ENCODE results near the gene PARP1. TPM values are rescaled to one million over a fixed set of nuclear protein-coding genes. Genes with fewer than 3 reads are reported as not detected.

PARP1 gene
- total RNA-seq, 1 donor from 2014 or later: 237 TPM

- Histone ChIP-seq H3K27me3 (no peaks in the 10 kb centered on the region), H3K36me3 (no peaks in the 10 kb centered on the region), H3K27ac (no peak overlapping the region), H3K79me2 (ENCODE audit: low read depth) (no peaks in the 10 kb centered on the region), H3F3A (ENCODE audit: low read depth) (no peaks in the 10 kb centered on the region), H2AFZ (replicated peaks) (no peak overlapping the region), H3K9me3 (ENCODE audit: low read depth) (no peaks in the 10 kb centered on the region), H4K20me1 (ENCODE audit: low read depth) (no peaks in the 10 kb centered on the region), H3K4me1 (no peaks in the 10 kb centered on the region), H3K4me3 (no peak overlapping the region), H3K9ac (no peak overlapping the region), H3K4me2 (no peak overlapping the region)
- no peak overlapping the region for H3K27ac Mint-ChIP-seq
- TF ChIP-seq EZH2phosphoT487 (IDR thresholded peaks at IDR 0.05): no peak
- no peak for TF ChIP-seq EZH2 (IDR thresholded peaks at IDR 0.05)
- no peak for TF ChIP-seq CTCF (IDR thresholded peaks at IDR 0.05)
- H3K36me3 Mint-ChIP-seq: no peaks in the 10 kb centered on the region
- no peak for DNase-seq (ENCODE audit: low spot score)
- H3K9me3 Mint-ChIP-seq: no peaks in the 10 kb centered on the region
- H3K4me3 Mint-ChIP-seq: no peak overlapping the region
- no peaks in the 10 kb centered on the region for H3K4me1 Mint-ChIP-seq
- H3K27me3 Mint-ChIP-seq (ENCODE audit: insufficient read depth, low read depth): peaks cover 9% of the 10 kb centered on the region
These were observed 87.0 kb downstream of the PARP1 start for GRCh38 chr1:226320930-226321329.

- no peaks in the 10 kb centered on the region for H3K4me1 ChIP-seq
- H3K9ac ChIP-seq: no peak overlapping the region
- peaks cover 7% of the 10 kb centered on the region for H3K27me3 Mint-ChIP-seq (ENCODE audit: insufficient read depth, low read depth)
- no peaks in the 10 kb centered on the region for H3K36me3 Mint-ChIP-seq
- DNase-seq (ENCODE audit: low spot score): no peak
- no peaks in the 10 kb centered on the region for H3F3A ChIP-seq (ENCODE audit: low read depth)
- H3K9me3 Mint-ChIP-seq: no peaks in the 10 kb centered on the region
- H3K4me3 ChIP-seq: no peak overlapping the region
- no peaks in the 10 kb centered on the region for H4K20me1 ChIP-seq (ENCODE audit: low read depth)
- TF ChIP-seq EZH2 (IDR thresholded peaks at IDR 0.05): no peak
- no peak for TF ChIP-seq EZH2phosphoT487 (IDR thresholded peaks at IDR 0.05)
- TF ChIP-seq CTCF (IDR thresholded peaks at IDR 0.05): no peak
- no peak overlapping the region for H3K4me3 Mint-ChIP-seq
- no peaks in the 10 kb centered on the region for H3K27me3 ChIP-seq
- H3K36me3 ChIP-seq: no peaks in the 10 kb centered on the region
- H2AFZ ChIP-seq (replicated peaks): no peak overlapping the region
- H3K4me2 ChIP-seq: no peak overlapping the region
- no peaks in the 10 kb centered on the region for H3K9me3 ChIP-seq (ENCODE audit: low read depth)
- H3K27ac Mint-ChIP-seq: no peak overlapping the region
- H3K27ac ChIP-seq: no peak overlapping the region
- H3K4me1 Mint-ChIP-seq: no peaks in the 10 kb centered on the region
- no peaks in the 10 kb centered on the region for H3K79me2 ChIP-seq (ENCODE audit: low read depth)
These were observed 89.4 kb downstream of the PARP1 start for GRCh38 chr1:226318471-226318870.

GRCh38 chr1:226314055-226314454, 93.8 kb downstream of the PARP1 start:
- Histone ChIP-seq H3K9ac (no peak overlapping the region), H3K4me2 (no peak overlapping the region), H3F3A (ENCODE audit: low read depth) (peaks cover 18% of the 10 kb centered on the region), H3K4me1 (peaks cover 12% of the 10 kb centered on the region), H4K20me1 (ENCODE audit: low read depth) (no peaks in the 10 kb centered on the region), H3K36me3 (no peaks in the 10 kb centered on the region), H3K4me3 (no peak overlapping the region), H3K79me2 (ENCODE audit: low read depth) (no peaks in the 10 kb centered on the region), H3K27ac (no peak overlapping the region), H3K9me3 (ENCODE audit: low read depth) (no peaks in the 10 kb centered on the region), H2AFZ (replicated peaks) (no peak overlapping the region), H3K27me3 (peaks cover 21% of the 10 kb centered on the region)
- H3K9me3 Mint-ChIP-seq: no peaks in the 10 kb centered on the region
- no peak overlapping the region for H3K27ac Mint-ChIP-seq
- no peak overlapping the region for H3K4me3 Mint-ChIP-seq
- TF ChIP-seq EZH2 (IDR thresholded peaks at IDR 0.05): no peak
- TF ChIP-seq CTCF (IDR thresholded peaks at IDR 0.05): no peak
- no peak for TF ChIP-seq EZH2phosphoT487 (IDR thresholded peaks at IDR 0.05)
- H3K36me3 Mint-ChIP-seq: no peaks in the 10 kb centered on the region
- no peak for DNase-seq (ENCODE audit: low spot score)
- H3K27me3 Mint-ChIP-seq (ENCODE audit: insufficient read depth, low read depth): peaks cover 9% of the 10 kb centered on the region
- peaks cover 19% of the 10 kb centered on the region for H3K4me1 Mint-ChIP-seq

All from neural progenitor cell (in vitro differentiated cells).